K562 (cell line): ENCODE measurements around the gene CDC37. TPM values are rescaled to one million over a fixed set of nuclear protein-coding genes. Genes with fewer than 3 reads are reported as not detected.

ENCODE experiments used
- CREM ChIP-seq: IDR thresholded peaks from 2 replicates; pipeline ENCODE4 v1.6.1; 2014; ENCODE audit warnings: antibody characterized with exemption, low read depth
- DDX20 ChIP-seq: fragments of 450-650 bp; IDR thresholded peaks from 2 replicates; pipeline ENCODE4 v1.6.1; 2016; ENCODE audit warnings: missing genetic modification characterization, low read depth, mild to moderate bottlenecking, missing compliant biosample characterization, moderate library complexity
- MEF2D ChIP-seq: conservative IDR thresholded peaks from 2 replicates; pipeline ENCODE4 v1.6.1; 2016; ENCODE audit warnings: low read depth, missing genetic modification characterization, missing compliant biosample characterization
- NKRF ChIP-seq: fragments of 450-650 bp; IDR thresholded peaks from 2 replicates; pipeline ENCODE4 v1.6.1; 2016; ENCODE audit warnings: borderline replicate concordance
- PPARD ChIP-seq: fragments of 250-450 bp; sonication (Bioruptor Pico); IDR thresholded peaks from 2 replicates; pipeline ENCODE4 v1.8.0; 2022; ENCODE audit warnings: inconsistent platforms, mild to moderate bottlenecking, moderate library complexity
- RB1 ChIP-seq: fragments of 450-650 bp; IDR thresholded peaks from 2 replicates; pipeline ENCODE4 v1.6.1; 2017; ENCODE audit warnings: low read depth, mild to moderate bottlenecking
- RBFOX2 ChIP-seq: fragments of 200-400 bp; formaldehyde crosslinking; IDR thresholded peaks from 2 replicates; pipeline ENCODE4 v1.6.1; 2017; ENCODE audit warnings: low read depth, mild to moderate bottlenecking, low read length, moderate library complexity
- REST ChIP-seq, 2 experiments: fragments of 450-650 bp; formaldehyde crosslinking in 1 of 2; IDR thresholded peaks; 2 replicates each; pipeline versions ENCODE4 v1.4.0 to v1.6.1; 2014 to 2020; ENCODE audit warnings: mild to moderate bottlenecking in 2 of 2, borderline replicate concordance in 1 of 2, low read depth in 1 of 2
- ZNF217 ChIP-seq: sonication (generic); formaldehyde crosslinking; IDR thresholded peaks from 2 replicates; pipeline ENCODE4 v1.8.0; 2022; ENCODE audit warnings: mild to moderate bottlenecking, missing genetic modification reagents
- polyA plus RNA-seq, 8 experiments: library from polyadenylated mRNA; depleted of rRNA in 4 of 8; stranded (reverse) in 5 of 8; unstranded in 3 of 8; fragments of >200 nt; fragmentation: Nextera tagmentation in 2 of 8; fragmentation: Illumina TruSeq in 1 of 8; extraction: Ambion mirVana in 2 of 8; extraction: Trizol in 1 of 8; gene quantifications; 2 replicates each; pipeline versions ENCODE4 v1.2.1 to v1.2.3, GENCODE V29; 2011 to 2014; ENCODE audit warnings: inconsistent platforms in 1 of 8, missing spikeins in 1 of 8
- total RNA-seq, 7 experiments: library from RNA; depleted of rRNA in 6 of 7; stranded (reverse); fragments of >200 nt in 6 of 7; fragmentation: Illumina TruSeq in 2 of 7; extraction: Trizol in 2 of 7; gene quantifications; 2 replicates each; pipeline versions ENCODE4 v1.2.1 to v1.2.3, GENCODE V29; 2011 to 2021; ENCODE audit warnings: low replicate concordance in 1 of 7
- TF ChIP-seq, protein P1 (sequence below): sonication (generic); formaldehyde crosslinking; IDR thresholded peaks from 2 replicates; pipeline ENCODE4 v1.8.0; 2022; ENCODE audit warnings: mild to moderate bottlenecking, missing genetic modification reagents

Gene CDC37
- total and polyA plus RNA-seq, 9 of the 15 experiments (the other 6 are each of a cell fraction or from before 2014, with no cell fraction given), result 6.6 to 538 (median 227) TPM

- TF ChIP-seq, protein P1, sequence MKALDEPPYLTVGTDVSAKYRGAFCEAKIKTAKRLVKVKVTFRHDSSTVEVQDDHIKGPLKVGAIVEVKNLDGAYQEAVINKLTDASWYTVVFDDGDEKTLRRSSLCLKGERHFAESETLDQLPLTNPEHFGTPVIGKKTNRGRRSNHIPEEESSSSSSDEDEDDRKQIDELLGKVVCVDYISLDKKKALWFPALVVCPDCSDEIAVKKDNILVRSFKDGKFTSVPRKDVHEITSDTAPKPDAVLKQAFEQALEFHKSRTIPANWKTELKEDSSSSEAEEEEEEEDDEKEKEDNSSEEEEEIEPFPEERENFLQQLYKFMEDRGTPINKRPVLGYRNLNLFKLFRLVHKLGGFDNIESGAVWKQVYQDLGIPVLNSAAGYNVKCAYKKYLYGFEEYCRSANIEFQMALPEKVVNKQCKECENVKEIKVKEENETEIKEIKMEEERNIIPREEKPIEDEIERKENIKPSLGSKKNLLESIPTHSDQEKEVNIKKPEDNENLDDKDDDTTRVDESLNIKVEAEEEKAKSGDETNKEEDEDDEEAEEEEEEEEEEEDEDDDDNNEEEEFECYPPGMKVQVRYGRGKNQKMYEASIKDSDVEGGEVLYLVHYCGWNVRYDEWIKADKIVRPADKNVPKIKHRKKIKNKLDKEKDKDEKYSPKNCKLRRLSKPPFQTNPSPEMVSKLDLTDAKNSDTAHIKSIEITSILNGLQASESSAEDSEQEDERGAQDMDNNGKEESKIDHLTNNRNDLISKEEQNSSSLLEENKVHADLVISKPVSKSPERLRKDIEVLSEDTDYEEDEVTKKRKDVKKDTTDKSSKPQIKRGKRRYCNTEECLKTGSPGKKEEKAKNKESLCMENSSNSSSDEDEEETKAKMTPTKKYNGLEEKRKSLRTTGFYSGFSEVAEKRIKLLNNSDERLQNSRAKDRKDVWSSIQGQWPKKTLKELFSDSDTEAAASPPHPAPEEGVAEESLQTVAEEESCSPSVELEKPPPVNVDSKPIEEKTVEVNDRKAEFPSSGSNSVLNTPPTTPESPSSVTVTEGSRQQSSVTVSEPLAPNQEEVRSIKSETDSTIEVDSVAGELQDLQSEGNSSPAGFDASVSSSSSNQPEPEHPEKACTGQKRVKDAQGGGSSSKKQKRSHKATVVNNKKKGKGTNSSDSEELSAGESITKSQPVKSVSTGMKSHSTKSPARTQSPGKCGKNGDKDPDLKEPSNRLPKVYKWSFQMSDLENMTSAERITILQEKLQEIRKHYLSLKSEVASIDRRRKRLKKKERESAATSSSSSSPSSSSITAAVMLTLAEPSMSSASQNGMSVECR (CRISPR knock-in tag), result peak; percentile 99
- TF ChIP-seq REST (IDR thresholded peaks at IDR 0.05; ENCODE audit: borderline replicate concordance) (0 out of 2 replicates have a peak, but pooled peaks have one; percentile 11), REST (CRISPR knock-in tag; IDR thresholded peaks at IDR 0.05; ENCODE audit: low read depth) (no peak), NKRF (peak; percentile 99), MEF2D (tag) (no peak), CREM (peak; percentile 96), RB1 (peak; percentile 87; the same call in 1 of the 2 replicates), RBFOX2 (peak; percentile 97), DDX20 (tag) (no peak), ZNF217 (CRISPR knock-in tag) (no peak), PPARD (no peak)
Measured at GRCh38 chr19:10403137-10404021, at the start of gene CDC37 (continued).
